ENCODE results near the gene BIVM. TPM values are rescaled to one million over a fixed set of nuclear protein-coding genes. Genes with fewer than 3 reads are reported as not detected.

Gene BIVM
- total RNA-seq, 1 donor from 2014 or later = 13.3 TPM

- Mint-ChIP-seq H3K27me3 (ENCODE audit: low read depth, unreplicated experiment) (no peaks in the 10 kb centered on the region), H3K27ac (ENCODE audit: unreplicated experiment) (peak within 1 kb of the TSS; percentile 97), H3K4me1 (ENCODE audit: low read depth, unreplicated experiment) (peaks cover 13% of the 10 kb centered on the region), H3K36me3 (ENCODE audit: low read depth, unreplicated experiment) (no peaks in the 10 kb centered on the region), H3K9me3 (ENCODE audit: unreplicated experiment) (no peaks in the 10 kb centered on the region), H3K4me3 (ENCODE audit: unreplicated experiment) (peak within 1 kb of the TSS; percentile 95)
- Histone ChIP-seq H3K79me2 (ENCODE audit: insufficient read depth, low read length) (peaks cover 47% of the 10 kb centered on the region), H3K4me2 (ENCODE audit: low read length) (peak within 1 kb of the TSS; percentile 85), H3K27ac (ENCODE audit: low read depth, low read length) (peak within 1 kb of the TSS; percentile 94), H3K9ac (ENCODE audit: low read length) (peak within 1 kb of the TSS; percentile 92), H4K20me1 (ENCODE audit: insufficient read depth, low read length) (peaks cover 22% of the 10 kb centered on the region), H3K36me3 (ENCODE audit: insufficient read depth, low read length) (peaks cover 2% of the 10 kb centered on the region), H3K27me3 (ENCODE audit: insufficient read depth, low read length) (no peaks in the 10 kb centered on the region), H3K4me1 (ENCODE audit: insufficient read depth, low read length) (peaks cover 3% of the 10 kb centered on the region), H3K4me3 (ENCODE audit: insufficient read depth, low read depth, low read length) (peak within 1 kb of the TSS; percentile 97), H2AFZ (ENCODE audit: low read depth, low read length) (peak within 1 kb of the TSS; percentile 96), H3K9me3 (ENCODE audit: insufficient read depth, low read depth, low read length) (no peaks in the 10 kb centered on the region)
- peak; percentile 74 for FAIRE-seq
- TF ChIP-seq EZH2 (IDR thresholded peaks at IDR 0.05; ENCODE audit: insufficient read depth, low read length) = no peak
- TF ChIP-seq CTCF (IDR thresholded peaks at IDR 0.05; ENCODE audit: insufficient read depth, low read depth, low read length) = no peak
- peak; percentile 95 for DNase-seq (ENCODE audit: low read depth)
These were observed 46.8 kb downstream of the BIVM start, which contains the start of gene ERCC5 for GRCh38 chr13:102845630-102846260. Gene ERCC5 (plus strand): TSS chr13:102846032. CDS start chr13:102846267, 235 bp downstream.

- no peaks in the 10 kb centered on the region for H3K27me3 Mint-ChIP-seq (ENCODE audit: low read depth, unreplicated experiment)
- H3K4me1 Mint-ChIP-seq (ENCODE audit: low read depth, unreplicated experiment) = peaks cover 13% of the 10 kb centered on the region
- H3K79me2 ChIP-seq (ENCODE audit: insufficient read depth, low read length) = peaks cover 50% of the 10 kb centered on the region
- H3K9me3 ChIP-seq (ENCODE audit: insufficient read depth, low read depth, low read length) = no peaks in the 10 kb centered on the region
- TF ChIP-seq EZH2 (IDR thresholded peaks at IDR 0.05; ENCODE audit: insufficient read depth, low read length) (no peak), CTCF (IDR thresholded peaks at IDR 0.05; ENCODE audit: insufficient read depth, low read depth, low read length) (no peak)
- H3K27me3 ChIP-seq (ENCODE audit: insufficient read depth, low read length) = no peaks in the 10 kb centered on the region
- no peaks in the 10 kb centered on the region for H3K9me3 Mint-ChIP-seq (ENCODE audit: unreplicated experiment)
- peak overlapping the region; percentile 94 for H3K27ac ChIP-seq (ENCODE audit: low read depth, low read length)
- H3K27ac Mint-ChIP-seq (ENCODE audit: unreplicated experiment) = peak overlapping the region; percentile 97
- H3K36me3 ChIP-seq (ENCODE audit: insufficient read depth, low read length) = peaks cover 2% of the 10 kb centered on the region
- H3K36me3 Mint-ChIP-seq (ENCODE audit: low read depth, unreplicated experiment) = no peaks in the 10 kb centered on the region
- peaks cover 3% of the 10 kb centered on the region for H3K4me1 ChIP-seq (ENCODE audit: insufficient read depth, low read length)
- H2AFZ ChIP-seq (ENCODE audit: low read depth, low read length) = peak overlapping the region; percentile 96
- H4K20me1 ChIP-seq (ENCODE audit: insufficient read depth, low read length) = peaks cover 22% of the 10 kb centered on the region
- H3K4me2 ChIP-seq (ENCODE audit: low read length) = peak overlapping the region; percentile 85
- no peak for FAIRE-seq
- H3K4me3 ChIP-seq (ENCODE audit: insufficient read depth, low read depth, low read length) = peak overlapping the region; percentile 97
- H3K4me3 Mint-ChIP-seq (ENCODE audit: unreplicated experiment) = peak overlapping the region; percentile 95
- DNase-seq (ENCODE audit: low read depth) = peak; percentile 18
- peak overlapping the region; percentile 92 for H3K9ac ChIP-seq (ENCODE audit: low read length)
These were observed 47.5 kb downstream of the BIVM start for GRCh38 chr13:102846261-102847015.
